Measurements from ENCODE around the gene PACSIN1.
"Not testable (repeated sequence)": the region's sequence is repeated elsewhere in the genome, so short reads cannot be mapped to it uniquely, and the experiment has no call there.

PACSIN1 gene

DNA sequence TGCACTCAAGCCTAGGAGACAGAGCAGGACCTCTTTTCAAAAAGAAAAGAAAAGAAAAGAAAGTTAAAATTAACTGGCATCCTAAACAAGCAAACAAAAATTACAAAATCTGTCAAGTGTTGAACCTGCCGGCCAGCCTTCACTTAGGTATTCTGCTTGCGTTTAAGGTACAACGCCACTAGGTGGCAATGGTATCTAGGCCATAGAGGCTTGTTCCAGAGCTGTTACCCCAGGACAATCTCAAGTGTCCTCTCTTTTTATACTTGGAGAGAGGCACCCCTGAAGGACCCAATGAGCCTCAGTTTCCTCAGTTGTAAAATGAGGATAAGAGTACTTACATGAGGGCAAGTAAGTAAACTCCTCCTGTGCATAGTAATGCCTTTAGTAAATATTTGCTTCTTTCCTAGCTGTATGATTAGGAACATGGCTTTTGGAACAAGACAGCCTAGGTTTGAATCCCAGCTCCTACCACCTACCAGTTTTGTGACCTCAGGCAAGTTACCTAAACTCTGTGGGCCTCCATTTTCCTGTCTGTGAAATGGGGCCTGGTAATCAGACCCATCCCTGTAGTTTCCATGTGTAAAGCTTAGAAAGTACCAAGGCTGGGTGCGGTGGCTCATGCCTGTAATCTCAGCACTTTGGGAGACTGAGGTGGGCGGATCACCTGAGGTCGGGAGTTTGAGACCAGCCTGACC, 5.8 kb upstream of the PACSIN1 start:
- peak; percentile 69 for DNase-seq

DNA sequence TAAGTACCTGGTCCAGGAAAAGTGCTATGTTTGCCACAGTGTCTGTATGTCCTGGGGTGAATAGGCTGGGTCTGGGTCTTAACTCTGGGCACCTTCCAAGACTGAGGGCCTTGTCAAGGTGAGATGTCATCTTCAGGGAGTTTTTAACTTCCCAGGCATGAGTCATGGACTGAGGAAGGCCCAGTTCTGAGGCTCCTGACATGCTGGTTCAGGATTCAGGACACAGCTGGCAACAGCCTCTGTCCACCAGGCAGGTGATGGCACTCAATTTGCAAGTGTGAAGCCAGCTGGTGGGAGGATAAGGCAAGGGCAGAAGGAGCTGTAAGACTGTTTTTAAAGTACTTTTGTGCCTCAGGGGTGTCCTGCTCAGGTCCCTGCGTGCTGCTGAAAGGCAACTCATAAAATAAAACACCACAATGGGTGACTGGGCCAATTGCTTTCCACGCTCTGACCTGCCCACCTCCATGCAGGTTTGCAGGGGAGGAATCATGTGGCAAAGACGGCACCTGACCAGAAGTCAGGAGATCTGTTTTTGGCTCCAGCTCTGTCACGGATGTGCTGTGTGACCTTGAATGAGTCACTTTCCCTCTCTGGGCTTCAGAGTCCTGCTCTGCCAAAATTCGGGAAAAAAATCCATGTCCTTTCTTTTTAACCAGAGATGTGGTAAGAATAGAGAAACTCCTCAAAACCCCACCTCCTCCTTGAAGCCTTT, 4.9 kb upstream of the PACSIN1 start:
- DNase-seq, result no peak

DNA sequence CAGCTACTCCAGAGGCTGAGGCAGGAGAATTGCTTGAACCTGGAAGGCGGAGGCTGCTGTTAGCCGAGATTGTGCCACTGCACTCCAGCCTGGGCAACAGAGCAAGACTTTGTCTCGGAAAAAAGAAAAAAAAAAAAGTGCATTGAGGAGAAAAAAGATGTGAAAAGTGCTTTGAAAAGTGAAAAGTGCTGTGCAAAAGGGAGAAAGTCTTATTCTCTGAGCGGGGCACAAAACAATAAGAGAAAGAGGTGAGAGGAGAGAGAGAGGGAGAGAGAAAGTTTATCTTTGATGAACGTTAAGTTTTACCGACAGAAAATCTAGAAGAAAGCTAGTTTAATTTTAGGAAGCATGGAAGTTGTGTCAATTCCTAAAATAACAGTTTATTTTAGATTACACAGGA, 3.9 kb upstream of the PACSIN1 start:
- no peak for DNase-seq

DNA sequence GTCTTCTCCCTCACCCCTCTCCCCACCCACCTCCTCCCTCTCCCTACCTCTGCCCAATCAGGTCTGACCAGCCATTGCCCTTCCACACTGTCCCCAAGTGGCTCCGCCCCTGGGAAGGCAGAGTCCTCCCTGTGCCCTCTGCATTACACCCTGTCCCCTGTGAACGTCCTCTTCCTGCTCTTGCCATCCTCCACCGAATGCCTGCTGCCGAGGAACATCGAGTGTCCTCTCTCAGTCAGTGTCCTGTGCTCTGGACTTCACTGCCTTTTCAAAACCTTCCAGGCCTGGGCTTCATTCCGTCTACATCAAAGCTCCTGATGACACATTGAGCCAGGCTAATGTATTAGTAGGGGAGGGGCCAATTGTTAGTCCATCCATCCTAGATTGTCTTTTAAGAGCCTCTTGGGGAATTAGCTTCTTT, 3.3 kb upstream of the PACSIN1 start:
- DNase-seq, result no peak

DNA sequence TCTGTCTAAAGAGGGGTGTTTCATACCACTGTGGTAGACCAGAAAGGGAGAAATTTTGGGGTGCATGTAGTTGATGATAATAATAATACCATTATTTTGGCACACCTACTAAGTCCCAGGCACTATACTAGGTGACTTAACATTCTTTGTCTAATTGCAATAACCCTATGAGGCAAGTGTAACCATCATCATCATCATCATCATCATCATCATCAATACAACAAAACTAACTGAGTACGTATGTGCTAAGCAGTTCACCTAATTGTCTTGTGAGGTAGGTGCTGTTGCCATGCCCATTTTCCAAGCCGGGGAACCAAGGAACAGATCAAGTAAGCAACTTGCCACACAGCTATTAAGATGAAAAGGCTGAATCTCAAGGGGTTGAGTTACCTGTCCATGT, 2.6 kb upstream of the PACSIN1 start:
- no peak for DNase-seq

DNA sequence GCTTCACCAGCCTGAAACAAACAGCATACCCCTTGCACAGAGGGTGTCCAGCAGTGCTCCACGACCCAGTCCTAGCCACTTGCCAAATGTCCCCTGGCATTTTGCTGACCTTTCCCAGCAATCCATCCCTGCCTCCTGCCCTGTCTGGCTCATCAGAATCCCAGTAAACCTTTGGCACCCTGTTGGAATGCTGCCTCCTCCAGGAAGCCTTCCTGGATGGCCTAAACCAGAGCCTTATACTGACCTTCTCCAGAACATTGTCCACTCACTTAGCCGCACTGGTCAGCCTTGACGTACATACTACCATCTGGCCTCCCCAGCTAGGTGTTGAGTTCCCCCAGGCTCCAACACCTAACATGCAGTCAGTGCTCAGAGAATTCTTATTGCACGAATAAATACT, 2.0 kb upstream of the PACSIN1 start:
- no peak for DNase-seq

DNA sequence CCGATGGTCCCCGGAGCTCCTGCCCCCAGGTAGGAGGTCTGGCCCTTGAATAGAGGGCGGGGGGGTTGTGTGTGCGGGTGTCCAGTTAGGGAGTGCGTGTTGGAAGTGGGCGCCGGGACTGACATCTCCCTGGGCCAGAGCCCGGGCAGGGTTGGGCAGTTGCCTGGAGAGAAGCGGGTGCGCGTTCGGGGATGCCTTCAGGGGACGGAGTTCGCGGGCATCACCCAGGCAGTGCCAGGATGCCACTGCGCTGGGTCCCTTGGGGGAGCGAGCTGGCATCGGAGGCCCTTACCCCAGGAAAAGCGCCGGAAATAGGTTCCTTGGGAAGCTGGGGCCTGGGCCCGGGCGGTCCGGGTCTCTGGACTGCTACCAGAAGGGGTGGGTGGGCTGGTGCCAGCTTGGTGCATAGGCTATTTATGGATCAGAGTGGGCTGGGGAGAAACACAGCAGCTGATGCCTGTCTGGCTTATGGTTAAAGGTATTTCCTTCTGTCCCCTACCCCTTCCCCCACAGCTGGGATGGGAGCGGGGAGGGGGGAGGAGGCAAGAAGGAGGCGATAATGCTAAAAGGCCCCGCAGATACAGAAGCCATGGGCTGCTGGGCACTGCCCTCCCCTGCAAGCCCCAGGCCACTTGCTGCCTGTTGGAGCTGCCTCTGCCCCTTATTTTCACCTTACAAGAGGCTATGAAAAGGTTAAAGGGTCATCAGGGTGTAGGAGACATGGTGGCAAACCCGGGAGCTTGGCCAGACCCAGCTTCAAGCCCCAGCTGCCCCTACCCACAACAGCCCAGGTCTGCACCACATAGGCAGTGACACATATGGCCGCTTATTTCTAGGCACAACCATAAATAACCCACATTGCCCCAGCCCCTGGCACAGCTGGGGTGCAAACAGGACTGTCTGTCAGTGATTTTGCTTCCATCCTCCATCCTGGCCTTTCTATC, 638 bp downstream of the PACSIN1 start:
- DNase-seq, result no peak

DNA sequence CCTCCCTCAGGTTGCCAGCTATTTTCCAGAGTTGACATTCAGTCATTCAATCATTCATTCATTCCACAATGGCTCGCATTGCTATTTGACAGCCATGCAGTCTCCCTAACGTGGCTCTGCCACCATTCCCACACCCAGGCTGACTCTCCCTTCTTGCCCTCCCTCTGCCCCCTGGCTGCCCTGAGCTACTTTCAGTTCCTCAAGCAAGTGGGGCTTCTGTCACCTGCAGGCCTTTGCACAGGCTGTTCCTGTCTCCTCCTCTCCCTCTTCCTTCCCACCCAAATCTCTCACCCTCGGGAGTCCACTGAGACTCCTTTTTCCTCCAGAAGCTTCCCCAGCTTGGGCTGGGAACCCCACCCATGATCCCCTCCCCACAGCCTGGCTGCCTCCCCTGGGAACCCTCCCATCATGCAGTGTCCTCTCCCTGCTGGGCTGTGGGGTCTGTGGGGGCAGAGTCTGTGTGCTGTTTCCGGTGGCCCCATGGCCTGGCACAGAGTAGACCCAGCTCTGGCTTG, 2.6 kb downstream of the PACSIN1 start:
- no peak for DNase-seq

DNA sequence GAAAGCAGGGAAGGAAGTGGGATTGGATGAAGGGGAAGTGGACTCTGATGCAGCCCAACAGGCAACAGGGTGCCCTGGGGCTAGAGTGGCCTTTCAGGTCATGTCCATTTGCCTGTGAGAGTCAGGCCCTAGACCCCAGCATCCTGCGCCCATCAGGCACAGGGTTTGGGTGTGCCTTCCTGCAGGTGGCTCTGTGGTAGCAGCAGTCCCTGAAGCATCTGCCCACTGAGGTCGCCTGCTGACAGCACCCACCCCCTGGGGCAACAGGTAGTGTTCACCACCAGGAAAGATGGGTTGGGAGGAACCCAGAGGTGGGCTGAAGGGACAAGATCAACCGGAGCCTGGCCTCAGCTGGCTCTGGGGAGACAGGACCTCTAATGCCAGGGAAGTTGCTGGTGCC, 3.6 kb downstream of the PACSIN1 start:
- no peak for DNase-seq

DNA sequence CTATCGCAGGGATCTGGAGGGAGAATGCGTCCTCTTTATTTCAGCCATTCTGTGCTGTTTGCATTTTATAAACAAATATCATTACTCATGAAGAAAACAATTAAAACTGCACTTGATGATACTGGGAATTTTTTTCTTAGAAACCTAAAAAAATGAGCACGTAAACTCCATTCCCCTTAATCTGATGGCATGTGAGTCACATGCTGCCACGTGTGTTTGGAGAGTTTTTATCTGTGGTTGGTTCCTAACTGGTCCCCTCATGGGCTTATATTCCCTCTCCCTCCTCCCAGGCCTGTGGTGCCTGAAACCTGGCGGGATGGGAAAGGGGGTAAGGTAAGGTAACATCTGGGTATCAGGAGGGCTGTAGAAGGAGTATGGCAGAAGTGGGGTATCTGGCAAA, 6.5 kb downstream of the PACSIN1 start:
- DNase-seq, result no peak

DNA sequence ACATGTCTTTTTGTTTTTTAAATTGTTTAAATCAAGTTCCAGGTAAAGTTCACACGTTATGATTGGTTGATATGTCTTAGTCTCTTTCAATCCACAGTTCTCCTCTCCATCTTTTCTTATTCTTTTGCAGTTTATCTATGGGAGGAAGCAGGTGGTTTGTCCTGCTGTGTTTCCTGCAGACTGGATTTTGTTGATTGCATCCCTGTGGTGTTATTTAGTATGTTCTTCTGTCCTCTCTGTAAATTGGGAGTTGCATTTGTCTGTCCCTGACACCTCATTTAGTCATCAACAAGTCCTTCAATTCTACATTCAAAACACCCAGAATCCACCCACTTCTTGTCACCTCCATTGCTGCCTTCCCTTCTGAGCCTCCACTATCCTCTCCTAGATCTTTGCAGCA, 8.1 kb downstream of the PACSIN1 start:
- no peak for DNase-seq

DNA sequence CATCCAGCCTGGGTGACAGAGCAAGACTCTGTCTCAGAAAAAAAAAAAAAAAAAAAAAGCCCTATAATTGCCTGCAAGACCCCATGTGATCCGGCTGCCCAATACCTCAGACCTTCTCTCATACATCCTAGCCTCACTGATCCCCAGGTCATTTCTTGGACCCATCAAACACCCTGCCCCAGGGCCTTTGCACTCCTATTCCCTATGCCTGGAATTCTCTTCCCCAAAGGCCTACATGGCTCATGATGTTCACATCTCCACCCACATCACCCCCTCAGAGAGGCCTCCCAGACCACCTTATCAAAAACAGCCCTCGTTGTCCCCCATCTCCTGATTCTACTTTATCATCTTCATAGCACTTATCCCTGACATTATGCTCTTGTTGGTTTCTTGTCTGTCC, 8.9 kb downstream of the PACSIN1 start:
- no peak for DNase-seq

DNA sequence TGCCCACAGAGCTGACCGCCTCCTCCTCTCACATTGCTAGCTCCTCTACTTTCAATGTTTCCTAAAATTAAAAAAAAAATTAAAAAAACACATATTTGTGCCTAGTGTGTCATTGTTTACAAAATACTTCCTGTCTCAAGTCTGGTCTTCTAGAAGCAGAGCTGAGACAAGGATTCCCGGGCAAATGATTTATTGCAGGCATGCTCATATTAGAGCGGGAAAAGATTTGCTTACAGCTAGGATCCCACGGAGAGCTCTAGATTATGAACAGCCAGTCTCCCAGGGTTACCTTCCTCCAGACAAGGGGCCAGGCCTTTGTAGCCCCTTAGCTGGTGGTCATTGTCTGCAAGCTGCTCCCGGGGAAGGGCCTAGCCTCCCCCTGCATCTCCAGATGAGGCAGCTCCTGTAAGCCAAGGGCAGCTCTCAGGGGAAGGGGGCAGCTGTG, 9.4 kb downstream of the PACSIN1 start:
- DNase-seq, result no peak

DNA sequence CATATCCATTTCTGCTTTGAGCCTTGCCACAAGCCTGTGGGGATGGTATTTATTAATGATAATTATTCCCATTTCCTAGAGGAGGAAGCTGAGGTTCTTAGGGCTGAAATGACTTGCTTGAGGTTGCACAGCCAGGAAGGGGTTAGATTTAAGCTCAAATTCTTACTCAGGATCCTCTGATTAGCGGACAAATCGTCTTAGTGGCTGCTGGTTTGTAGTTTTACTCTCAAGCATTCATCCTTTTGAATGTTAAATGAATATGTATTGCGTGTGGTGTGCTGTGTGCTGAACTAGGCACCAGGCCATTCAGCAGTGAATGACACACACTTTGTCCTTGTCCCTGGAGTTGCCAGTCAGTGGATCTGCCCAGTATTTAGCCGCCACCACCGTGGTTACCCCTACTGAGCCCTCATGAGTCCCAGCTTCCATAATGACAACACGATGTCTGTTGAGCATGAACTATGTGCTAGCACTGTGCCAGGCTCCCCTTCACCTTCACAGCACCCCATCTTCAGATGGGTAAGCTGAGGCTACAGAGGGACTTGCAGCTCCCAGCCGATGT, 10.0 kb downstream of the PACSIN1 start:
- DNase-seq, result peak; percentile 27

DNA sequence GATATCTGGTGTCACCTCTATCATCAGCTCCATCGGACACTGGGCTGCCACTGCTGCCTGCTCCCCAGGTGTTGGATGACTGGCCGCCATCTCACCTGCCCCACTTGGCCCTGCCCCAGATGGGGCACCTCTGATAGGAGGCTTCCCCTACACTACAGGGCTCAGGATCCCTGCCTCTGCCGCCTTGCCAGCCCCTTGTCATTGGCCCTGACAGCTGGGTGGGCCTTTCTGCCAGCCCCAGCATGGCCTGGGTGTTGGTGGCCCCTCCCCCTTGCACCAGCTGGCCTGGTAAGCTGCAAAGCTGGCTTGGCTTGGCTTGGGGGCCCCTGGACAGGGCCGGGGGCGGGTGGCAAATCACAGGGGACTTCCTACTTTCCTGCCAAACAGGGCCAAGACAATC, 10.6 kb downstream of the PACSIN1 start:
- DNase-seq, result no peak

DNA sequence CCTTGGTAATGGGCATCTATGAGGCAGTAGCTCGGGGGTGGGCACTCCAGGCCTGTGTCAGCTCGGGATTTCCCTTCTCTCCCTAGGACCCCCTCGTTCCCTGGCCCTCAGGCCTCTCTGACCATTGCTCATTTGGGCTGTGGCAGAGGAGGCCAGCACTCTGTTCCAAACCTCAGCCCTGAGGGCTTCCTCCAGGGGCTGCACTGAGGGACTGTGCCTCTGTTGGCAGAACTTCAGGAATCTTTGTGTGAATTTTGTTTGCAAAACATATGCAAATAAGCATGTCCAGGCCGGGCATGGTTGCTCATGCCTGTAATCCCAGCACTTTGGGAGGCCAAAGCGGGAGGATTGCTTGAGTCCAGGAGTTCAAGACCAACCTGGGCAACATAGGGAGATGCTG, 11.0 kb downstream of the PACSIN1 start:
- no peak for DNase-seq

DNA sequence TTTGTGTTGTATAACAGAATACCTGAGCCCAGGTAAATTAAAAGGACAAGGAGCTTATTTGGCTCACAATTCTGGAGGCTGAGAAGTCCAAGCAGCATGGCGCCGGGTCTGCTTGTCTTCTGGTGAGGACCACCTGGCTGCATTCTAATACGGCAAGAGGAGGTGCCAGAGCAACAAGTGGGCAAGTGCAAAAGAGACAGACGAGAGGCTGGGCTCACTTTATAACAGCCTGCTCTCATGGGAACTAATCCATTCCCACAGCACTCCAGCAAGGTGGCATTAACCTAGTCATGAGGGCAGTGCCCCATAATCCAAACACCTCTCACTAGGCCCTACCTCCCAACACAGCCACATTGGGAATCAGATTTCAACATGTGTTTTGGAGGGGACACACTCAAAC, 12.9 kb downstream of the PACSIN1 start:
- DNase-seq, result no peak

DNA sequence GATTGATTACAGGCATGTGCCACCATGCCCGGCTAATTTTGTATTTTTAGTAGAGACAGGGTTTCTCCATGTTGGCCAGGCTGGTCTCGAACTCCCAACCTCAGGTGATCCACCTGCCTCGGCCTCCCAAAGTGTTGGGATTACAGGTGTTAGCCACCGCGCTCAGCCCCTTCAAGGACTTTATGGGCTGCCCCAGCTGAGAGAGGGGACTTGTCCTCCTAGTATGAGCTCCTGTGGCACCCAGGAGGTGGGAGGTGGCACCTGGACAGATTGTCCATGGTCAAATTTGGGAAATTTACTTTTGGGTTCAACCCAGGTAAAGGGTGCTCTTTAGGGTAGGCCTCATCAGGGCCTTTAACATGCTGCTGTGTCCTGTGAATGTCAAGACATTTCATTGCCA, 17.9 kb downstream of the PACSIN1 start:
- not testable (repeated sequence) for DNase-seq

DNA sequence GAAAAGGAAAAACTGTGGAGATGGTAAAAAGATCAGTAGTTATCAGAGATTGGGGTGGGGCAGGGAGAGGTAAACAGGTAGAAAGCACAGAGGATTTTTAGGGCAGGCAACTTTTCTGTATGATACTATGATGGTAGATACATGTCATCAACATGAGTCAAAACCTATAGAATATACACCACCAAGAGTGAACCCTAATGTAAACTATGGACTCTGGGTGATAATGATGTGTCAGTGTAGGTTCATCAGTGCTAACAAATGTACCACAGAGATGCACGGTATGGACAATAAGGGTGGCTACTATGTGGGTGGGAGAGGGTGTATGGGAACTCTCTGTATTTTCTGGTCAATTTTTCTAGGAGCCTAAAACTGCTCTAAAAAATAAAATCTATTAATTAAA, 18.5 kb downstream of the PACSIN1 start:
- DNase-seq, result no peak

DNA sequence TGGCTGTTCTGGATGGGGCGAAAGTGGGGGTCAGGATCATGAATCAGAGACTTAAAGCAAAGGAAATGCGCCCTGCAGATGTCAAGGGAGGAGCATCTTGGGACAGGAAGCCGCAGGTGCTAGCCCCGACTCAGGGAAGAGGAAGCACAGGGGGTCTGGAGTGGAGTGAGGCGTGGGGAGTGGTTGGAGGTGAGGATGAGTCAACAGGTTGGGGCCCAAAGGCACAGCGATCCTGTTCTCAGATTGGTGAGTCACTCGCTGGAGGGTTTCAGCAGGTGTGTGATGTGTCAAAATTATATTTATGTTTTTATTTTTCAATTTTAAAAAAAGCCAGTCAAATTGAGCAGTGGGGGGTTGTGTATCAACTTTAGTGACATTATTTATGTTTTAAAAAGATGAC, 19.0 kb downstream of the PACSIN1 start:
- peak; percentile 89 for DNase-seq

DNA sequence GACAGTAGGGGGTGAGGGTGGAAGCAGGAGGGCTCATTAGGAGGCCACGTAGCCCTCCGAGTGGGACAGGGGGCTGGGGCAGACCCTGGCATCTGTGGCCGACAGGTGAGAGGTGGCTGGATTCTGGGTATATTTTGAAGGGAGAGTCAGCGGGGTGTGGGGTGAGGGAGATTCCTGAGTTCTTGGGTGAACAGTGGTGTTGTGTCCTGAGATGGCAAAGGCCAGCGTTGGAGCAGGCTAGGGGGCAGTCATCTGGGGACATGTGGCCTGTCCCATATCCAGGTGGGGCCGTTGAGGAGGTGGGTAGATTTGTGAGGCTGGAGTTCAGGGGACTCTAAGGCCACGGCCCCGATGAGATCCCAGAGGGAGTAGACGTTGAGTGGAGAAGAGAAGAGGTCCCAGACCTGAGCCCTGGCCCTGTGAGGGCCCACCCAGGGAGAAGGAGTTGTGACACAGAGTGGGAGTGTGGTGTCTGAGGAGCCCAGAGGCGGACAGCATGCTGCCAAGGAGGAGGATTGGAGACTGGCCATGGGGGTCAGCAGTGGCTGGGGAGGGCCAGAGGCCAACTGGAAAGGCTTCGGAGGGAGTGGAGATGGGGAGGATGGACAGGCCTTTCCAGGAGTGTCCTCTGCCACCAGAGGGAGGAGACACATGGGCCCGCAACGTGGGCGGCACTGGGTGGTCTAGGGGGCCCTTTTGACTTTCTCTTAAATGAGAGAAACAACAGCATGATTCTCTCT, 19.6 kb downstream of the PACSIN1 start:
- no peak for DNase-seq

DNA sequence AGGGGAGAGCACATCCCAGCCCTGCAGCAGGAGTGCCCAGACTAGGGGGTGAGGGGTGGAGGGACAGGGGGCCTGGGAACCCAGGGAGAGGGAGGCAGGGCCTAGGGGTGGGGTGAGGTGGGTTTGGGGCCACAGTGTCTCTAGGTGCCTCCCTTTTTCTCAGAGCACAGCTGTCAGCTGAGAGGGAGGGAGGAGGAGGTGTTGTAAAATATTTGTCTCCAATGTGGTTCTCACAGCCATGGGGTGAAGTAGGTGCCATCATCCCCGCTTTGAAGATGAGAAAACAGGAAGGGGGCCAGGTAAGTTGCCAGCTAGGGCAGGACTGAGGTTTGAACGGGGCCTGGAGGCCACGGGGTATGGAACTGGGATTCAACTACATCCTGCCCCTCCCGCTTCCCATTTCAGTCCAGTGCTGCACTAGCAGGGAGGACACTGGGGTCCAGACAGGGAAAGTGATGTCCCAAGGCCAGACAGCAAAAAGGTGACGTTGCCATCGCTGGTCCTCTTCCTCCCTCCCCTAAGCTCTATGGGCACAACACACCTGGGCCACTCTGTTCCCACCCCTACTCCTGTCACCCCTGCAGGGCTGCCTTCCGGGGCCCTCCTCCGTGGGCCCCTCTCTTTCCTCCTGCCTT, 20.3 kb downstream of the PACSIN1 start:
- DNase-seq, result peak; percentile 10

Measured in activated CD4-positive, alpha-beta T cell treated with anti-CD3 and anti-CD28 coated beads, Interleukin-10, Interleukin-2, amounts not matched to agents 100 ng/mL and 50 ng/mL, durations not matched to agents 16 hours and 8 hours (primary cell).